ENCODE measurements around the gene USP13. TPM values are rescaled to one million over a fixed set of nuclear protein-coding genes. Genes with fewer than 3 reads are reported as not detected.

USP13 gene
- polyA plus RNA-seq (2011; rRNA removed) (13.2 and 15.2 TPM in 2 replicates), polyA minus RNA-seq (2011; rRNA and poly(A)+ RNA removed) (22.9 and 24.5 TPM in 2 replicates)

GRCh38 chr3:179652447-179653095 lies at the start of gene USP13:
USP13 (plus strand) TSS chr3:179653040; CDS start chr3:179653226, 186 bp downstream.
- POLR2A ChIA-PET, result interaction anchor here (0.8 to 1.0 kb wide), 2 partner anchors 9 to 58 kb away, joined by 3 to 4 read pairs; no protein-coding TSS in a partner anchor
- H3K27me3 ChIP-seq (ENCODE audit: control insufficient read depth, insufficient read depth, low read length), result no peaks in the 10 kb centered on the region

GRCh38 chr3:179603321-179603720 lies 49.5 kb upstream of the USP13 start:
- TF ChIP-seq CTCF (IDR thresholded peaks at IDR 0.05; ENCODE audit: low read depth, low read length), result no peak
- peak overlapping the region; percentile 93 for H3K4me3 ChIP-seq (ENCODE audit: low read depth, low read length)
- no peaks in the 10 kb centered on the region for H3K27me3 ChIP-seq (ENCODE audit: control insufficient read depth, insufficient read depth, low read length)
- H3K9me3 ChIP-seq (ENCODE audit: control insufficient read depth, insufficient read depth, low read length), result no peaks in the 10 kb centered on the region
- DNase-seq (ENCODE audit: low read depth, low spot score), result no peak
- ChIA-PET CTCF (interaction anchor here (0.7 kb wide), 1 partner anchor 1198 kb away, joined by 3 read pairs; no protein-coding TSS in a partner anchor), POLR2A (no interaction called here)
- no peak overlapping the region for H3K27ac ChIP-seq (ENCODE audit: low read depth, low read length)

More at GRCh38 chr3:179652447-179653095, at the start of gene USP13:
- Histone ChIP-seq H3K27ac (ENCODE audit: low read depth, low read length) (peak within 1 kb of the TSS; percentile 91), H3K4me3 (ENCODE audit: low read depth, low read length) (peak within 1 kb of the TSS; percentile 84), H3K9me3 (ENCODE audit: control insufficient read depth, insufficient read depth, low read length) (no peaks in the 10 kb centered on the region; the same call in 1 of the 2 replicates)
- no peak for TF ChIP-seq CTCF (IDR thresholded peaks at IDR 0.05; ENCODE audit: low read depth, low read length)
- CTCF ChIA-PET, result no interaction called here
- DNase-seq (ENCODE audit: low read depth, low spot score), result peak; percentile 55

DNA sequence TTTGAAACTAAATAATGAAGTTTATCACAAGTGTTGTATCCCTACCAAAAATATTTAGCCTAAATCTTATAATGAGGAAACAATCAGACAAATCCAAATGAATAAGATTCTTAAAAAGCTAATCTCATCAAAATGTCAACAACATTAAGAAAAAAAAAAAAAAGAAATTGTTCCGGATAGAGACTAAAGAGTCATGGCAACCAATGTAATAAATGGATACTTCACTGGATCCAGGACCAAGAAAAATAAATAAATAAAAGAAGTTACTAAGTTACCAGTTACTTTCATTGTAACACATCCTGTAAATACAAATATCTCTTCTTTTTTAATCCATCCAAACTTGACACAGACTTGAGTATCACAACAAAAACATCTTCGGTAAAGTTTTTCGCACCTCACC lies 49.0 kb upstream of the USP13 start:
- no peaks in the 10 kb centered on the region for H3K27me3 ChIP-seq (ENCODE audit: control insufficient read depth, insufficient read depth, low read length)
- no peaks in the 10 kb centered on the region for H3K9me3 ChIP-seq (ENCODE audit: control insufficient read depth, insufficient read depth, low read length)
- ChIA-PET POLR2A (no interaction called here), CTCF (interaction anchor here (0.7 kb wide), 1 partner anchor 1199 kb away, joined by 3 read pairs; no protein-coding TSS in a partner anchor)
- no peak for DNase-seq (ENCODE audit: low read depth, low spot score)
- peak overlapping the region; percentile 93 for H3K4me3 ChIP-seq (ENCODE audit: low read depth, low read length)
- peak overlapping the region; percentile 85 for H3K27ac ChIP-seq (ENCODE audit: low read depth, low read length)
- TF ChIP-seq CTCF (IDR thresholded peaks at IDR 0.05; ENCODE audit: low read depth, low read length), result no peak

GRCh38 chr3:179604321-179605078 lies 48.3 kb upstream of the USP13 start, which contains the start of the genes MRPL47 and NDUFB5:
MRPL47 (minus strand) TSS chr3:179604638; CDS start chr3:179604624, 14 bp downstream.
NDUFB5 (plus strand) TSS chr3:179604794; CDS start chr3:179604816, 22 bp downstream.
- Histone ChIP-seq H3K27me3 (ENCODE audit: control insufficient read depth, insufficient read depth, low read length) (no peaks in the 10 kb centered on the region), H3K4me3 (ENCODE audit: low read depth, low read length) (peak within 1 kb of the TSS; percentile 96), H3K9me3 (ENCODE audit: control insufficient read depth, insufficient read depth, low read length) (no peaks in the 10 kb centered on the region), H3K27ac (ENCODE audit: low read depth, low read length) (peak within 1 kb of the TSS; percentile 85)
- ChIA-PET CTCF (interaction anchor here (0.8 kb wide), 1 partner anchor 41 kb away, joined by 3 read pairs; no protein-coding TSS in a partner anchor), POLR2A (interaction anchor here (0.7 to 1.4 kb wide), 4 partner anchors 10 to 164 kb away, joined by 3 to 5 read pairs (median 4); partner anchors contain the start of gene ACTL6A)
- TF ChIP-seq CTCF (IDR thresholded peaks at IDR 0.05; ENCODE audit: low read depth, low read length), result no peak
- DNase-seq (ENCODE audit: low read depth, low spot score), result peak; percentile 86

Data from AG04450 (cell line).